Fibroblast of mammary gland (primary cell): Measurements from ENCODE around the gene SPATA25.
A peak's percentile ranks its signal among the peaks of the same experiment; 100 is the strongest.

Experiments
- DNase-seq: peaks from one replicate; pipeline ENCODE4 v3.0.0-alpha.2; 2010; ENCODE audit warnings: low read depth
- H3K4me3 ChIP-seq: 2 replicates; pipeline ENCODE4 v1.5.1; 2011; ENCODE audit warnings: low read depth, mild to moderate bottlenecking, low read length, moderate library complexity; ENCODE audit not compliant: control insufficient read depth
- CTCF ChIP-seq: conservative IDR thresholded peaks from 2 replicates; pipeline ENCODE4 v1.5.1; 2011; ENCODE audit warnings: low read depth, low read length, inconsistent platforms; ENCODE audit not compliant: control insufficient read depth, insufficient read depth

SPATA25 gene

GRCh38 chr20:45873409-45874103 lies 13.9 kb downstream of the SPATA25 start:
- DNase-seq = no peak
- no peak overlapping the region for H3K4me3 ChIP-seq
- no peak for TF ChIP-seq CTCF

GRCh38 chr20:45872626-45873025 lies 14.8 kb downstream of the SPATA25 start:
- no peak for TF ChIP-seq CTCF
- DNase-seq = no peak
- no peak overlapping the region for H3K4me3 ChIP-seq

- TF ChIP-seq CTCF = no peak
- peak; percentile 47 for DNase-seq
- H3K4me3 ChIP-seq = no peak overlapping the region
Measured at GRCh38 chr20:45867819-45868176, 19.6 kb downstream of the SPATA25 start.

GRCh38 chr20:45867136-45867818 lies 20.1 kb downstream of the SPATA25 start:
- no peak for TF ChIP-seq CTCF
- DNase-seq = no peak
- no peak overlapping the region for H3K4me3 ChIP-seq

GRCh38 chr20:45866454-45866853 lies 21.0 kb downstream of the SPATA25 start:
- no peak for DNase-seq
- H3K4me3 ChIP-seq = no peak overlapping the region
- no peak for TF ChIP-seq CTCF

GRCh38 chr20:45863543-45864470 lies 23.6 kb downstream of the SPATA25 start:
- no peak for TF ChIP-seq CTCF
- no peak for DNase-seq
- H3K4me3 ChIP-seq = no peak overlapping the region
